RKO (cell line): ENCODE measurements around the gene TBCEL.
A peak's percentile ranks its signal among the peaks of the same experiment; 100 is the strongest.
"Not testable (repeated sequence)": the region's sequence is repeated elsewhere in the genome, so short reads cannot be mapped to it uniquely, and the experiment has no call there.

Source experiments
- DNase-seq: peaks from one replicate; pipeline ENCODE4 v3.0.0-alpha.2; 2016; ENCODE audit warnings: low spot score

The TBCEL gene

GRCh38 chr11:121023848-121024751 lies at the start of gene TBCEL:
Gene TBCEL (plus strand): TSS chr11:121024102. CDS start chr11:121045691, 21,589 bp downstream.
- DNase-seq: peak; percentile 82

GRCh38 chr11:120974466-120974865 lies 49.4 kb upstream of the TBCEL start:
- no peak for DNase-seq

DNA sequence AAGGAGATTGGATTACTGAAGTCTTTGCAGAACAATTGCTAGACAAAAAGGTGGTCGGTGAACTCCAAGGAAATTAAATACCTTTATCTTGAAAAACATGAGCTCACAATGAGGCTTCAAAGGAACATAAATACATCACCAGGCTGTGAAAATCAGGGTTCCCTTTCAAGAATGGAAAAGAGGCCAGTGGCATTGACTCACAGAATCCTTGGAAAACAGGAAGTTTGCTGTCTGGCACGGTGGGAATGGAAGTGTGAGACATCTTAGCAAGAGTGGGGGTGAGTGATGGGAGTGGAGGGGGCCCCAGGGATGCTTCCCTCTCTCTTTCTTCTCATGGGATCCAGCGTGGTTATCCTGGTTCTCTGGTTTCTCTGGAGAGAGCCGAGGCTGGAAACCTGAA lies 48.9 kb upstream of the TBCEL start:
- peak; percentile 17 for DNase-seq

GRCh38 chr11:120977266-120978137 lies 46.4 kb upstream of the TBCEL start:
- no peak for DNase-seq

GRCh38 chr11:120978701-120979100 lies 45.2 kb upstream of the TBCEL start:
- no peak for DNase-seq

DNA sequence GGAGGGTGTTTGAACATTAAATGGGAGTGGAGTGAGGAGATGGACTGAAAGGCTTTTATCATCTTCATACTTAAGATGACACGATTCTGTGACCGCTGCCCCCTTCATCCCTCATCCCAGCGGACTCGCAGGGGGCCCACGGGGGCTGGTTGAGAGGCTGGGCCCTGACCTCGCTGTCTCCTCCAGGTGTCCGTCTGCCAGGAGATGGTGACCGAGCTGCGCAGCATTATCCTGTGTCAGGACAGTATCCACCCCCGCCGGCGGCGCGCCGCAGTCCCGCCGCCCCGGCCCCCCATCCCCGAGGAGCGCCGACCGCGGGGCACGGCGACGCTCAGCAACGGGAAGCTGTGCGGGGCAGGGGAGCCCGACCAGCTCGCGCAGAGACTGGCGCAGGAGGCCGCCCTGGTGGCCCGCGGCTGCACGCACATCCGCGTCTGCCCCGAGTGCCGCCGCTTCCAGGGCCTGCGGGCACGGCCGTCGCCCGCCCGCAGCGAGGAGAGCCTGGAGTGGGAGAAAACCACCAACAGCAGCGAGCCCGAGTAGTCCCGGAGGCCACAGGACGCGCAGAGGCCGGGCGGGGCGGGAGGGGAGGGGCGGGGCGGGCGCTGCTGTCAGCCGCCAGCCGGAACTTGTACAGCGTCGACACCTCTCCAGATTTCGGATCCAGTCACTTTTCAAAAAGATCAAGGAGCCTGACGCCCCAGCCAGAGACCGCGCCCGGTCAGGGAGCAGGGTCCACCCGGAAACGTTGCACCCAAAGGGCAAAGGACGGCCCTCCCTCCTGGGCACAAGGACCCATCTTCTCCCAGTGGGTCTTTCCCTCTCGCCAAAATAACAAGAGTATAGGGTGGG lies 38.0 kb upstream of the TBCEL start:
- peak; percentile 34 for DNase-seq

DNA sequence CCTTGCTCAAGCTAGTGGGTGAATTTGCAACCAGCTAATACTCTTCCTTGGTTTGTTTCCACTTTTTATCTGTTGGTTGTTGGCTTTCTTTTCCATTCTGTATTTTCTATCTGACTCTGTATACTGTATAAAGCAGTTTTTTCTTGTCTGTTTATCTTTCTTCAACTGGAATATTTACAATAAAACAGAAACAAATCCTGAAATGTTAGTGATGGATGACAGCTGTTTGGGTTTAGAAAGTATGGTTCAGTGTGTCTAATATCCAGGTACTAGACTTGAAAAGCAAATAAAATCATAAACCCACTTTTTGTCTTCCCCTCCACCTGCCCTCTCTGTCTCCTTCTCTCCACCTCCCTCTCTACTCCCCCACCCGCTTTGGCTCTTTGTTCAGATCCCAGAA lies 35.3 kb upstream of the TBCEL start:
- DNase-seq: no peak

DNA sequence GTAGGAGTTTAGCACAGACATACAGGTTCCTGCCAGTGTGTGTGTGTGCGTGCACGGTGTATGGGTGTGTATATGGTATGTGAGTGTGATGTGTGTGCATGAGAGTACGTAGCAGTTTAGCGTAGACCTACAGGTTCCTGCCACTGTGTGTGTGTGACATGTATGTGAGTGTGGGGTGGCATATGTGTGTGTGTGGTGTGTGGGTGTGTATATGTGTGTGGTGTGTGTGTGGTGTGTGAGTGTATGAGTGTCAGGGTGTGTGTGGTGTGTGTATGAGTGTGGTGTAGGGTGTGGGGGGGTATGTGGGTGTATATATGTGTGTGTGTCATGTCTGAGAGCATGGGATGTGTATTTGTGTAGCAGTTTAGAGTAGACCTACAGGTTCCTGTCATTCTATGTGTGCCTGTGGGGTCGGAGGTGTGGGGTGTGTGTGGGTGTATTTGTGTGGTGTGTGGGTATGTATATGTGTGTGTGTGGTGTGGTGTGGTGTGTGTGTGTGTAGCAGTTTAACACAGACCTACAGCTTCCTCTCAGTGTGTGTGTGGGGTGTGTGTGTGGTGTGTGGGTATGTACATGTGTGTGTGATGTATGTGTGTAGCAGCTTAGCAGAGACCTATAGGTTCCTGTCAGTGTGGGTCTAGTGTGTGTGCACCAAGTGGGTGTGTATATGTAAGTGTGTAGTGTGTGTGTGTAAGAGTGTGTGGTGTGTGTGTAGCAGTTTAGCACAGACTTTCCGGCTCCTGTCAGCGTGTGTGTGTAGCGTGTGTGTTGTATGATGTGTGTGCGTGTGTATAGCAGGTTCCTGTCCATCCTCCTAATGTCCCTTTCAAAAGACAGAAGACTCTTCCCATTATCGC lies 31.8 kb upstream of the TBCEL start:
- no peak for DNase-seq

DNA sequence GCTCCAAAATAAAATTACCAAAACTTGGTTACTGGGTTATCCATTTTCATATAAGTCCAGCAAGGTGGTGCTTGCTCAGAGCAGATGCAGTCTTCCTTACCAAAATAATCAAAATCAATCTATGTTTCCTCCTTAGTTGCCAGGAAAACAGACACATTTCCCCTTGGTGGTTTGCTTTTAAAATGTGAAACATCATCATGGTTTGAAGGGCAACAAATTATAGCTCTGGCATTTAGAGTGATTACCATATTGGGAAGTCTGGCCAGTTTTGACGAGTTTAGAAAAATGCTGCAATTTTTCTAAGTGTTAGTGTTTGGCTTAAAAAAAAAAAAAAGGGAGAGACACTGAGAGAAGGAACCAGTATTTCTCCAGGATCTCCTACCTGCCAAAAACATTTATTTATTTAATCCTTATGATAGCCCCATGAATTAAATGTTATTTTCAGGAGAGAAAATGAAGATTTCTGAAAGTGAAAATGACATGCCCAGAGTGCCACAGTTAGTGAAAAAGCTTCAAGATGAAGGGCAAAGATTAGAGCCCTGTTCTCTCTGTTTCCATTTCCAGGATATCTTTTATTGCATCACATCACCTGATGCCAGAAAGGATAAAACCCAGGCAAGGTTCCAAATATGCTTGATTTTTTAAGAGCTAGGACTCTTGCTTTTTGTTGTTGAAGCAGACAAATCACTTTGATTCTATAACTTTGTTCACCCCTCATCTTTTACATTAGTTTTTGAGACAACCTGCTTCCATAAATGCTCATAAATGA lies 29.6 kb upstream of the TBCEL start:
- no peak for DNase-seq

DNA sequence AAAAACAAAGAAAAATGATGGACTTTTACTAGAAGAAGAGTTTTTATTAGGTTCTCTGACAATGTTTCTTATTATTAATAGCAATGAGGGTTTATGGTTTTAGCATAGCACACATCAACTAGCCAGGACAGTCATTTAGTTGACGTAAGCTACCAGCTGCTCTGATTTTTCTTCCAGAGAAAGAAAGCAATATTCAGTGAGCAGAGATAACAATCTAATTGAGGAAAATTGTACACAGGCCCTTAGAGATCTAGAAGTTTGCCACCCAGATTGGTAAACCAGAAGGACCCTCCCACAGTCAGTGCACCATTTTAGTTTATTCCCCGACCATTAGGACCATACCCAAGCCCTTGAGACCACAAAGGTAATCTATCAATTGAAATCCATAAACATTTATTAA lies 28.7 kb upstream of the TBCEL start:
- DNase-seq: no peak

DNA sequence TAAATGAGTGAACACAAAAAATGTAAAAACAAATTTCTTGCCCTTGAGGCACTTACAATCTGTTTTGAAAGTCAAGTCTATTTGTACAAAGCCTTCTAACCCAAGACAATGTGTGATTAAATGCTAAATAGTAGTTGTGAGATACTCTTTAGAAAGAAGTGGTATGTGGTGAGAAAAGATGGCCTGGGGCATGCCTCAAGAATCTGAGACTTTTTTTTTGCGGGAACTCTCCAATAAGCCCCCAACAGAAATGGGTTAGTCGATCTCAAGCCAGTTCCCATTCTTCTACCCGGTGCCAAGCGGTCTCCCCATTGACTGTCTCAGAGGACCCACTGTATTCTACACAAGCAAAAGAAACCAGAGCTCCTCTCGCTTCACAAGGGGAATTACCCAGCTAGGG lies 26.9 kb upstream of the TBCEL start:
- no peak for DNase-seq

DNA sequence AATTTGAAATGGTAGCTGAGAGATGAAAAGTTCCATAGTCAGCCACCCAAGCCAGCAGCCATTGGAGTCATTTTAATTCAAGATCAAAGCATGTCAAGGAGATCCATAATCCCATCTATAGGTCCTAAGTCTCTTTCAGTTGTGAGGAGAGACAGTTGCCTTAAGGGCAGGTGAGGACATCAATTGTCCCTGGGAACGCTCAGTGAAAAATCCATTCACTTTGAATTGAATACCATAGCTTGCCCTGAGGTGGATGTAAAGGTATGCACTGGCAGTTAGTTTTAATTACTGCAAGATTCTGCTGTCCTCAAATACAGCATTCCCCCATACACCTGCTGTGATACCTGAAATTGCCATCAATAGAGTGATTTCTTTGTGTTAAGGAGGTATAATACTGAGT lies 25.3 kb upstream of the TBCEL start:
- DNase-seq: no peak

DNA sequence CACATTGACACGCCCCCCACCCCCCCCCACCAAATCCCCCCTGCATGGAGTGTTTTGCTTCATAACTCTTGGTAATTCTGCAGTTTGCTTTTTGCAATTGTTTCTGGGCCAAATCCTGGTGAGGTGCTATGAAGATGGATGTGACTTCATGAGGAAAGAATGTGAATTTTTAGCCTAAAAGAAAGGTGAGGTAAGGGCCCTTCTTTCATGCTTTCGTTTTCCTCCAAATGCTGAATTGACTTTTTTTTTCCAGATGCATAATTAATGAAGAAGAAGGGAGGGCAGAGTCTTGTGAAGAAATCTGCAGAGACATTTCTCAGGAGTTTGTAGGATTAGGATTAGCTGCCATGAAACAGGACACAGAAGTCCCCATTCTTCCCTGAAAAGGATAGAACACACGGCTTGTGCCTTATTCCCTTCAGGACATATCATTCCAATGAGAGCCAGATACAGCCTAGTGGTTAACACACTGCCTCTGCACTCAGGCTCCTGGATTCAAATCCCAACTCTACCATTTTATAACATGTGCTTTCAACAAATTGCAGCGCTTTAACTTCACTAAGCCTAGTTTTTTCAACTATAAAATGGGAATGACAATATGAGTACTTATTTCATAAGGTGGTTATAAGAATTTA lies 19.6 kb upstream of the TBCEL start:
- no peak for DNase-seq

DNA sequence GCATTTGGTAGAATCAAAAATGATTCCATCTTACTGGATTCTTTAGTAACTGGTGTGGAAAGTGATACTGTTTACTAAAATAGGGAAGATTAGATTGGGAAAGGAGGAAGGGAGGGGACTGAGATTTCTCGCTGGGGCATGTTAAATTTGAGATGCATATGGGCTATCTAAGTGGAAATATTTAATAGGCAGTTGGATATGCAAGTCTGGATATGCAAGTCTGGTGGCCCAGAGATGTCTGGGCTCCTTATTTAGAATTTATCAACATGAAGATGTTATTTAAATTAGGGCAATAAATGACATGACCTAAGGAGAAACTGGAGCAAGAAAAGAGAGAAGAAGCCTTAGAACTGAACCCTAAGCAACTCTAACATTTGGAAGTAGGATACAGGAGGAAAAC lies 17.0 kb upstream of the TBCEL start:
- DNase-seq: no peak

DNA sequence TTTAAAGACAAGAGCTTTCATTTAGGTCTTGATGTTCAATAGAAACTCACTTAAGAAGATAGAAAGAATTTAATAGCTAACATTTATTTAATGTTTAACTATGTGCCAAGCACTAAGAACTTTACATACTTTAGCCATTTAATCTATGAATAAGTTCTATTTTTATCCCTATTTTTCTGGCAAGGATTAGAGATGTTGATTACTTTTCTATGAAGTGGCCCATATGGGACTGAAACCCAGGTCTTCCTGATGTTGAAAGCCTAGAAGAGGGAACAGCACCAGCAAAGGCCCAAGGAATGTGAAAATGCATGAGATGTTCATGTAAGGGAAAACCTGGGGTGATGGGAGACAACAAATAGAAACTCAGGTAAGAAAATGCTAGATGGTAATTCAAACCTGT lies 15.4 kb upstream of the TBCEL start:
- no peak for DNase-seq

GRCh38 chr11:121012091-121012490 lies 11.8 kb upstream of the TBCEL start:
- no peak for DNase-seq

GRCh38 chr11:121018746-121019145 lies 5.2 kb upstream of the TBCEL start:
- DNase-seq: no peak

- DNase-seq: not testable (repeated sequence)
Measured at GRCh38 chr11:121021718-121022117, 2.2 kb upstream of the TBCEL start.

- DNase-seq: peak; percentile 53
Measured at GRCh38 chr11:121024989-121025388, 1.1 kb downstream of the TBCEL start.

GRCh38 chr11:121029153-121029552 lies 5.3 kb downstream of the TBCEL start:
- DNase-seq: no peak
